Gastrocnemius medialis (tissue), 4 donors: Measurements from ENCODE around the gene HAGHL.

Experiments
- POLR2A ChIP-seq, 2 donors: fragments of 450-650 bp; IDR thresholded peaks; one replicate each; pipeline ENCODE4 v1.6.1; 2017; ENCODE audit warnings: antibody characterized with exemption in 2 of 2, mild to moderate bottlenecking in 2 of 2, moderate library complexity in 2 of 2
- TF ChIP-seq, protein P1 (sequence below), 5 experiments: fragments of 450-650 bp in 3 of 5; fragments of 200-600 bp in 2 of 5; sonication (generic) in 2 of 5; IDR thresholded peaks in 4 of 5; conservative IDR thresholded peaks in 1 of 5; 1 replicate in 4 of 5; 2 replicates in 1 of 5; pipeline ENCODE4 v1.5.1; 2016 to 2019; ENCODE audit warnings: antibody characterized with exemption in 5 of 5, mild to moderate bottlenecking in 3 of 5, moderate library complexity in 3 of 5

DNA sequence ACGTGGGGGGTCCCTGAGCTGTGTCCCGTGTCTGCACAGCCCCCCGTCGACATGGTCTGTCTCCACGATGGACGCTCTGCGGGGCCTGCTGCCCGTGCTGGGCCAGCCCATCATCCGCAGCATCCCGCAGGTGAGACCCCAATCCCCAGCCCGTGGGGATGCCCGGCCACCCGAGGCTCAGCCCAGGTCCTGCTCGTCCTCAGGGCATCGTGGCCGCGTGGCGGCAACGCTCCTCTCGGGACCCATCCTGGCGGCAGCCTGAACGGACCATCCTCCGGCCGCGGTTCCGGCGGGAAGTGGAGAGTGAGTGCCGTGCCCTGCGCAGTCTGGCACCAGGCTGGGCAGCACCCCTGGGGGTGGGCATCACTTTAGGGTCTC is 38.6 kb downstream of the HAGHL start:
- TF ChIP-seq, protein P1, sequence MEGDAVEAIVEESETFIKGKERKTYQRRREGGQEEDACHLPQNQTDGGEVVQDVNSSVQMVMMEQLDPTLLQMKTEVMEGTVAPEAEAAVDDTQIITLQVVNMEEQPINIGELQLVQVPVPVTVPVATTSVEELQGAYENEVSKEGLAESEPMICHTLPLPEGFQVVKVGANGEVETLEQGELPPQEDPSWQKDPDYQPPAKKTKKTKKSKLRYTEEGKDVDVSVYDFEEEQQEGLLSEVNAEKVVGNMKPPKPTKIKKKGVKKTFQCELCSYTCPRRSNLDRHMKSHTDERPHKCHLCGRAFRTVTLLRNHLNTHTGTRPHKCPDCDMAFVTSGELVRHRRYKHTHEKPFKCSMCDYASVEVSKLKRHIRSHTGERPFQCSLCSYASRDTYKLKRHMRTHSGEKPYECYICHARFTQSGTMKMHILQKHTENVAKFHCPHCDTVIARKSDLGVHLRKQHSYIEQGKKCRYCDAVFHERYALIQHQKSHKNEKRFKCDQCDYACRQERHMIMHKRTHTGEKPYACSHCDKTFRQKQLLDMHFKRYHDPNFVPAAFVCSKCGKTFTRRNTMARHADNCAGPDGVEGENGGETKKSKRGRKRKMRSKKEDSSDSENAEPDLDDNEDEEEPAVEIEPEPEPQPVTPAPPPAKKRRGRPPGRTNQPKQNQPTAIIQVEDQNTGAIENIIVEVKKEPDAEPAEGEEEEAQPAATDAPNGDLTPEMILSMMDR (IDR thresholded peaks at IDR 0.05 in 4 of 5, conservative IDR thresholded peaks at IDR 0.05 in 1 of 5): no peak
- no peak for TF ChIP-seq POLR2A (IDR thresholded peaks at IDR 0.05)
